H1 (cell line): ENCODE measurements around the gene ZNF423. TPM values are rescaled to one million over a fixed set of nuclear protein-coding genes. Genes with fewer than 3 reads are reported as not detected.

Experiments used
- CTCF ChIA-PET: fragments of 300-600 bp; sonication (Branson Sonifier 250); formaldehyde crosslinking; loops from one replicate; lab custom pipeline; 2021; ENCODE audit not compliant: partially characterized antibody; lab: Charles Lee
- POLR2A ChIA-PET: fragments of 300-600 bp; sonication (Branson Sonifier 250); formaldehyde crosslinking; loops from one replicate; lab custom pipeline; 2021; ENCODE audit warnings: inconsistent platforms; ENCODE audit not compliant: partially characterized antibody; lab: Charles Lee
- DNase-seq, 2 experiments: peaks; one replicate each; pipeline versions ENCODE4 v3.0.0 to v3.0.0-alpha.2; 2010 to 2022; ENCODE audit warnings: low spot score in 2 of 2, low read depth in 1 of 2, mixed read lengths in 1 of 2
- FAIRE-seq: peaks from 2 replicates; lab custom pipeline; 2011; peaks lifted over from hg19 to GRCh38; lab: Jason Lieb, UNC
- H2AFZ ChIP-seq: 2 replicates; pipeline ENCODE4 v1.8.1; 2012; ENCODE audit warnings: low read length, inconsistent platforms
- H2AK5ac ChIP-seq: 2 replicates; pipeline ENCODE4 v1.6.1; 2013; ENCODE audit warnings: low read depth, low read length
- H2BK120ac ChIP-seq: replicated peaks from 2 replicates; pipeline ENCODE3; 2013; ENCODE audit warnings: low read depth, low read length, inconsistent platforms
- H2BK12ac ChIP-seq: 2 replicates; pipeline ENCODE4 v1.6.1; 2013; ENCODE audit warnings: low read depth, low read length
- H2BK15ac ChIP-seq: 2 replicates; pipeline ENCODE4 v1.6.1; 2013; ENCODE audit warnings: low read length
- H2BK20ac ChIP-seq: 2 replicates; pipeline ENCODE4 v1.6.1; 2013; ENCODE audit warnings: low read length
- H2BK5ac ChIP-seq: 2 replicates; pipeline ENCODE4 v1.6.1; 2013; ENCODE audit warnings: low read depth, low read length
- H3K14ac ChIP-seq: 2 replicates; pipeline ENCODE4 v1.6.1; 2013; ENCODE audit warnings: inconsistent platforms; ENCODE audit not compliant: insufficient read length
- H3K18ac ChIP-seq: 2 replicates; pipeline ENCODE4 v1.6.1; 2013; ENCODE audit warnings: low read length; ENCODE audit errors: extremely low read depth
- H3K23ac ChIP-seq: 2 replicates; pipeline ENCODE4 v1.6.1; 2013; ENCODE audit warnings: inconsistent platforms; ENCODE audit not compliant: insufficient read length
- H3K23me2 ChIP-seq: 2 replicates; pipeline ENCODE4 v1.6.1; 2013; ENCODE audit warnings: low read depth, low read length
- H3K27ac ChIP-seq: 2 replicates; pipeline ENCODE4 v1.6.1; 2011; ENCODE audit warnings: low read depth, low read length, inconsistent platforms
- H3K27me3 ChIP-seq, 4 experiments: replicated peaks in 1 of 4; 1 replicate in 1 of 4; 2 replicates in 3 of 4; pipeline versions ENCODE4 v1.6.1 to v1.8.1; 2011 to 2013; ENCODE audit warnings: low read length in 3 of 4, mild to moderate bottlenecking in 3 of 4, inconsistent platforms in 2 of 4, mixed read lengths in 2 of 4, moderate library complexity in 1 of 4; ENCODE audit not compliant: control insufficient read depth in 3 of 4, insufficient read depth in 3 of 4; ENCODE audit errors: extremely low read depth in 1 of 4
- H3K36me3 ChIP-seq, 4 experiments: 2 replicates each; pipeline versions ENCODE4 v1.6.1 to v1.8.1; 2011 to 2013; ENCODE audit warnings: mild to moderate bottlenecking in 4 of 4, low read length in 3 of 4, moderate library complexity in 2 of 4, control low read depth in 1 of 4, inconsistent platforms in 1 of 4; ENCODE audit not compliant: insufficient read depth in 4 of 4, control insufficient read depth in 2 of 4
- H3K4ac ChIP-seq: replicated peaks from 2 replicates; pipeline ENCODE3; 2013; ENCODE audit warnings: low read length, low read depth, mixed read lengths, inconsistent platforms; ENCODE audit not compliant: insufficient read length
- H3K4me1 ChIP-seq, 4 experiments: replicated peaks in 1 of 4; 1 replicate in 1 of 4; 2 replicates in 3 of 4; pipeline versions ENCODE4 v1.6.1 to v1.8.1; 2011 to 2013; ENCODE audit warnings: low read length in 3 of 4, inconsistent platforms in 2 of 4, mixed read lengths in 1 of 4; ENCODE audit not compliant: insufficient read depth in 4 of 4, control insufficient read depth in 3 of 4
- H3K4me2 ChIP-seq, 2 experiments: 2 replicates each; pipeline versions ENCODE4 v1.6.1 to v1.8.1; 2011 to 2013; ENCODE audit warnings: low read depth in 2 of 2, low read length in 2 of 2, control low read depth in 1 of 2, inconsistent platforms in 1 of 2, mild to moderate bottlenecking in 1 of 2; ENCODE audit not compliant: insufficient read depth in 1 of 2
- H3K4me3 ChIP-seq, 4 experiments: fragments of 200-600, 300-600 bp in 1 of 4; sonication (generic), shearing (Covaris generic), sonication (Bioruptor Twin) in 1 of 4; 2 replicates each; pipeline versions ENCODE4 v1.5.1 to v1.8.1; 2011 to 2016; ENCODE audit warnings: low read length in 4 of 4, low read depth in 3 of 4, control low read depth in 2 of 4, inconsistent platforms in 2 of 4, mild to moderate bottlenecking in 2 of 4, mixed read lengths in 1 of 4, moderate library complexity in 1 of 4; ENCODE audit not compliant: insufficient read depth in 2 of 4; ENCODE audit errors: extremely low read depth in 1 of 4
- H3K56ac ChIP-seq: replicated peaks from 2 replicates; pipeline ENCODE3; 2013; ENCODE audit warnings: low read depth, mild to moderate bottlenecking, mixed read lengths, low read length, inconsistent platforms; ENCODE audit not compliant: insufficient read length
- H3K79me1 ChIP-seq: 2 replicates; pipeline ENCODE4 v1.6.1; 2013; ENCODE audit warnings: low read depth, low read length, control low read depth
- H3K79me2 ChIP-seq, 2 experiments: 2 replicates each; pipeline versions ENCODE4 v1.6.1 to v1.8.1; 2012 to 2013; ENCODE audit warnings: low read length in 2 of 2, mild to moderate bottlenecking in 2 of 2, inconsistent platforms in 1 of 2; ENCODE audit not compliant: insufficient read depth in 2 of 2, control insufficient read depth in 1 of 2
- H3K9ac ChIP-seq, 4 experiments: replicated peaks in 1 of 4; 1 replicate in 1 of 4; 2 replicates in 3 of 4; pipeline versions ENCODE4 v1.6.1 to v1.8.1; 2011 to 2013; ENCODE audit warnings: low read depth in 3 of 4, low read length in 3 of 4, control low read depth in 2 of 4, mild to moderate bottlenecking in 2 of 4, moderate library complexity in 2 of 4, inconsistent platforms in 1 of 4; ENCODE audit errors: extremely low read depth in 1 of 4
- H3K9me3 ChIP-seq, 2 experiments: 2 replicates each; pipeline versions ENCODE4 v1.6.1 to v1.8.1; 2012 to 2013; ENCODE audit warnings: mild to moderate bottlenecking in 2 of 2, moderate library complexity in 2 of 2, control low read depth in 1 of 2, inconsistent platforms in 1 of 2, low read depth in 1 of 2, low read length in 1 of 2, mixed read lengths in 1 of 2; ENCODE audit not compliant: insufficient read depth in 2 of 2
- H4K20me1 ChIP-seq, 2 experiments: replicated peaks in 1 of 2; 2 replicates each; pipeline versions ENCODE3 to v1.8.1; 2011 to 2013; ENCODE audit warnings: inconsistent platforms in 2 of 2, low read length in 2 of 2, mild to moderate bottlenecking in 1 of 2; ENCODE audit not compliant: insufficient read depth in 2 of 2, control insufficient read depth in 1 of 2
- H4K5ac ChIP-seq: 2 replicates; pipeline ENCODE4 v1.6.1; 2013; ENCODE audit warnings: low read length, low read depth, mixed read lengths, inconsistent platforms; ENCODE audit not compliant: insufficient read length
- H4K8ac ChIP-seq: 2 replicates; pipeline ENCODE4 v1.8.0; 2013; ENCODE audit warnings: mild to moderate bottlenecking, moderate library complexity, low read length, inconsistent platforms; ENCODE audit not compliant: insufficient read depth; ENCODE audit errors: extremely low read depth
- H4K91ac ChIP-seq: replicated peaks from 2 replicates; pipeline ENCODE3; 2013; ENCODE audit warnings: low read length, mixed read lengths, inconsistent platforms; ENCODE audit not compliant: insufficient read length
- GABPA ChIP-seq: IDR thresholded peaks from 2 replicates; pipeline ENCODE4 v1.6.1; 2011; ENCODE audit warnings: mild to moderate bottlenecking, low read length, moderate library complexity, borderline replicate concordance; ENCODE audit not compliant: insufficient read depth
- KDM1A ChIP-seq: fragments of 200-600, 300-600 bp; sonication (generic); IDR thresholded peaks from 2 replicates; pipeline ENCODE4 v1.7.1; 2016; ENCODE audit warnings: mild to moderate bottlenecking, low read length, borderline replicate concordance
- MAX ChIP-seq: IDR thresholded peaks from 2 replicates; pipeline ENCODE4 v1.6.1; 2012; ENCODE audit warnings: inconsistent platforms
- PHF8 ChIP-seq: fragments of 200-600 bp; sonication (generic); conservative IDR thresholded peaks from 2 replicates; pipeline ENCODE4 v1.7.1; 2012; ENCODE audit warnings: low read depth, mild to moderate bottlenecking, inconsistent platforms, low read length, moderate library complexity
- RAD21 ChIP-seq, 2 experiments: IDR thresholded peaks in 1 of 2; conservative IDR thresholded peaks in 1 of 2; 2 replicates each; pipeline ENCODE4 v1.6.1; 2011; ENCODE audit warnings: low read depth in 2 of 2, low read length in 2 of 2, improper control_type of control experiment in 1 of 2, inconsistent platforms in 1 of 2, mild to moderate bottlenecking in 1 of 2, moderate library complexity in 1 of 2
- RFX5 ChIP-seq: IDR thresholded peaks from 2 replicates; pipeline ENCODE4 v1.6.1; 2011; ENCODE audit warnings: low read depth, low read length, improper control_type of control experiment, borderline replicate concordance
- WGBS, 2 experiments: shearing (Covaris generic) in 1 of 2; methylation state at CpG; one replicate each; pipeline versions ENCODE4 v1.1.6 to v1.1.7; 2013 to 2015; ENCODE audit warnings: low lambda C conversion rate in 2 of 2, mixed read lengths in 2 of 2, inconsistent platforms in 1 of 2, low coverage in 1 of 2, missing lambda C conversion rate in 1 of 2; ENCODE audit not compliant: insufficient replicate concordance in 2 of 2, insufficient coverage in 1 of 2, insufficient read length in 1 of 2; ENCODE audit errors: extremely low coverage in 1 of 2, missing lambda C conversion rate in 1 of 2; 5-methylcytosine and 5-hydroxymethylcytosine counted together
- polyA plus RNA-seq, 7 experiments: library from polyadenylated mRNA; depleted of rRNA in 3 of 7; stranded (reverse) in 5 of 7; unstranded in 2 of 7; fragments of >200 nt in 5 of 7; fragments of 200-250 nt in 2 of 7; gene quantifications; 1 replicate in 5 of 7; 2 replicates in 1 of 7; 4 replicates in 1 of 7; pipeline versions ENCODE4 v1.2.1 to v1.2.3, GENCODE V29; 2011 to 2013; ENCODE audit warnings: missing spikeins in 2 of 7, mixed read lengths in 2 of 7
- total RNA-seq: library from RNA; stranded (reverse); fragmentation: NEBNext Ultra II Directional; extraction: Animal tissue kit (Norgen Biotek cat#: 25700); gene quantifications from 2 replicates; pipeline ENCODE4 v1.2.1, GENCODE V29; 2021

ZNF423 gene
- total and polyA plus RNA-seq, 2 of the 8 experiments (the other 6 are each of a cell fraction or from before 2014, with no cell fraction given), result 38.2 to 52.3 TPM

- Histone ChIP-seq H3K23me2 (0 out of 2 replicates have a peak, but pooled peaks cover 3% of the 10 kb centered on the region), H3K4me1 (no peaks in the 10 kb centered on the region; a peak in 1 of 7 replicates), H2BK120ac (no peak overlapping the region), H2BK15ac (no peak overlapping the region), H3K18ac (no peak overlapping the region), H3K14ac (no peak overlapping the region), H3K23ac (no peak overlapping the region), H3K56ac (no peak overlapping the region), H4K8ac (no peak overlapping the region), H4K91ac (no peak overlapping the region), H4K20me1 (no peaks in the 10 kb centered on the region), H2BK20ac (no peak overlapping the region), H4K5ac (no peak overlapping the region), H3K4me3 (no peak overlapping the region), H3K27me3 (no peaks in the 10 kb centered on the region; a peak in 2 of 7 replicates), H3K27ac (no peak overlapping the region), H2BK5ac (no peak overlapping the region), H2BK12ac (no peak overlapping the region), H3K79me1 (no peaks in the 10 kb centered on the region), H2AFZ (no peak overlapping the region), H3K79me2 (no peaks in the 10 kb centered on the region), H3K36me3 (no peaks in the 10 kb centered on the region), H3K9me3 (no peaks in the 10 kb centered on the region), H3K4me2 (no peak overlapping the region), H2AK5ac (no peak overlapping the region), H3K4ac (no peak overlapping the region), H3K9ac (no peak overlapping the region)
- TF ChIP-seq RAD21 (IDR thresholded peaks at IDR 0.05 in 1 of 2, conservative IDR thresholded peaks at IDR 0.05 in 1 of 2; ENCODE audit: low read depth in 2 of 2, low read length in 2 of 2) (no peak), PHF8 (no peak), MAX (no peak), RFX5 (no peak), GABPA (no peak), KDM1A (no peak)
- FAIRE-seq, result no peak
- 91% methylated on average over 5 of the region's 5 CpGs; no CpG with 5 or more reads in 1 of the 2 experiments for WGBS, 2 experiments
- no peak for DNase-seq
- POLR2A ChIA-PET, result no interaction called here
- CTCF ChIA-PET, result interaction anchor here (0.8 to 2.1 kb wide), 10 partner anchors 7 to 180 kb away, joined by 3 to 8 read pairs (median 4); no protein-coding TSS in a partner anchor
Observed at GRCh38 chr16:49473131-49473530, 382.8 kb downstream of the ZNF423 start.
